WERI-Rb-1 (cell line): ENCODE results near the gene MARCKS.
"Not testable (repeated sequence)": the region's sequence is repeated elsewhere in the genome, so short reads cannot be mapped to it uniquely, and the experiment has no call there.

Experiments used
- DNase-seq: peaks from one replicate; pipeline ENCODE4 v3.0.0-alpha.2; 2020
- H3K27ac ChIP-seq: fragments of 250-450 bp; sonication (Bioruptor Pico); 2 replicates; pipeline ENCODE4 v1.5.1; 2020; ENCODE audit warnings: mild to moderate bottlenecking, moderate library complexity
- H3K27me3 ChIP-seq: fragments of 250-450 bp; sonication (Bioruptor Pico); 2 replicates; pipeline ENCODE4 v1.5.1; 2021; ENCODE audit warnings: mild to moderate bottlenecking, low read depth, moderate library complexity; ENCODE audit not compliant: insufficient read depth, severe bottlenecking
- H3K36me3 ChIP-seq: fragments of 250-450 bp; sonication (Bioruptor Pico); 2 replicates; pipeline ENCODE4 v1.5.1; 2020; ENCODE audit warnings: mild to moderate bottlenecking, moderate library complexity
- H3K4me3 ChIP-seq: 2 replicates; pipeline ENCODE4 v1.5.1; 2011; ENCODE audit warnings: low read depth, mild to moderate bottlenecking, control low read depth, low read length
- H3K9me3 ChIP-seq: fragments of 250-450 bp; sonication (Bioruptor Pico); 2 replicates; pipeline ENCODE4 v1.5.1; 2021; ENCODE audit warnings: mild to moderate bottlenecking, moderate library complexity; ENCODE audit not compliant: severe bottlenecking
- CTCF ChIP-seq: IDR thresholded peaks from 2 replicates; pipeline ENCODE4 v1.5.1; 2011; ENCODE audit warnings: low read depth, mild to moderate bottlenecking, control low read depth, inconsistent platforms, low read length

Gene MARCKS

GRCh38 chr6:113903666-113904330 is 46.7 kb downstream of the MARCKS start:
- Histone ChIP-seq H3K27ac (no peak overlapping the region), H3K4me3 (no peak overlapping the region), H3K36me3 (no peaks in the 10 kb centered on the region), H3K9me3 (no peaks in the 10 kb centered on the region), H3K27me3 (no peaks in the 10 kb centered on the region)
- no peak for TF ChIP-seq CTCF
- no peak for DNase-seq

GRCh38 chr6:113907102-113907815 is 50.1 kb downstream of the MARCKS start:
- DNase-seq = no peak
- no peak for TF ChIP-seq CTCF
- no peak overlapping the region for H3K27ac ChIP-seq
- H3K27me3 ChIP-seq = no peaks in the 10 kb centered on the region
- no peaks in the 10 kb centered on the region for H3K36me3 ChIP-seq
- H3K4me3 ChIP-seq = no peak overlapping the region
- H3K9me3 ChIP-seq = no peaks in the 10 kb centered on the region

- H3K36me3 ChIP-seq = no peaks in the 10 kb centered on the region
- H3K27me3 ChIP-seq = no peaks in the 10 kb centered on the region
- H3K4me3 ChIP-seq = no peak overlapping the region
- DNase-seq = no peak
- TF ChIP-seq CTCF = no peak
- H3K9me3 ChIP-seq = no peaks in the 10 kb centered on the region
- no peak overlapping the region for H3K27ac ChIP-seq
Measured at GRCh38 chr6:113908801-113909200, 51.7 kb downstream of the MARCKS start.

- DNase-seq = no peak
- Histone ChIP-seq H3K9me3 (no peaks in the 10 kb centered on the region), H3K27me3 (no peaks in the 10 kb centered on the region), H3K4me3 (no peak overlapping the region), H3K27ac (no peak overlapping the region), H3K36me3 (no peaks in the 10 kb centered on the region)
- peak; percentile 33 for TF ChIP-seq CTCF
Measured at GRCh38 chr6:113909224-113909856, 52.2 kb downstream of the MARCKS start.

GRCh38 chr6:113910285-113910684 is 53.1 kb downstream of the MARCKS start:
- not testable (repeated sequence) for H3K36me3 ChIP-seq, H3K27ac ChIP-seq, DNase-seq, H3K27me3 ChIP-seq, H3K4me3 ChIP-seq, H3K9me3 ChIP-seq
